Cerebellar cortex (tissue), 1 donor: ENCODE results near the gene PRDX3.
"Not testable (repeated sequence)": the region's sequence is repeated elsewhere in the genome, so short reads cannot be mapped to it uniquely, and the experiment has no call there.

Experiments used
- DNase-seq: peaks from one replicate; pipeline ENCODE4 v3.0.0-alpha.2; 2015; ENCODE audit warnings: low spot score

PRDX3 gene

GRCh38 chr10:119165171-119166117 lies 13.2 kb downstream of the PRDX3 start, which contains the start of gene SFXN4:
Gene SFXN4 (minus strand): TSS chr10:119165714. CDS start chr10:119165647, 67 bp downstream.
- DNase-seq = peak; percentile 71

DNA sequence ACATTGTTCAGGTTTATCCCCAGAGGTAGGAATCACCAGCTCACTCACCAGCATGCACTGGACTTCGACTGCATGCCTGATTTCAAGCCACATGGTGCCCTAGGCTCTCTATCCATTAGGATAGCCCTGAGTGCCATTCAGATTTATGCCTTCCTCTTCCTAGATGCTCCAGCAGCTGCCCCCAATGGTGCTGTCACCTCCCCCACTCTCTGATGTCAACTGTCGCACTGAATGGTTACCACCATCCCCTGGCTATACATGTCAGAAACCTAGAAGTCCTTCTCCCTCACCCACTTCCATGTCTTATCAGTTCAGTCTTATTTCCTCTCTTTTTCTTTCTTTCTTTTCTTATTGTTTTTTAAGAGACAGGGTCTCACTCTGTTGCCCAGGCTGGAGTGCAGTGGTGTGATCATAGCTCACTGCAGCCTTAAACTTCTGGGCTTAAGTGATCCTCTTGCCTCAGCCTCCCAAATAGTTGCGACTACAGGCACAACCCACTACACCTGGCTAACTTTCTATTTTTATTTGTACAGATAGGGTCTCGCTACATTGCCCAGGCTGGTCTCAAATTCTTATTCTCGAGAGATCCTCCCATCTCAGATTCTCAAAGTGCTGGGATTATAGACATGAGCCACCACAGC lies 16.0 kb downstream of the PRDX3 start:
- no peak for DNase-seq

- DNase-seq = no peak
Measured at GRCh38 chr10:119161680-119162451, 16.7 kb downstream of the PRDX3 start.

GRCh38 chr10:119159332-119159731 lies 19.3 kb downstream of the PRDX3 start:
- DNase-seq = no peak

DNA sequence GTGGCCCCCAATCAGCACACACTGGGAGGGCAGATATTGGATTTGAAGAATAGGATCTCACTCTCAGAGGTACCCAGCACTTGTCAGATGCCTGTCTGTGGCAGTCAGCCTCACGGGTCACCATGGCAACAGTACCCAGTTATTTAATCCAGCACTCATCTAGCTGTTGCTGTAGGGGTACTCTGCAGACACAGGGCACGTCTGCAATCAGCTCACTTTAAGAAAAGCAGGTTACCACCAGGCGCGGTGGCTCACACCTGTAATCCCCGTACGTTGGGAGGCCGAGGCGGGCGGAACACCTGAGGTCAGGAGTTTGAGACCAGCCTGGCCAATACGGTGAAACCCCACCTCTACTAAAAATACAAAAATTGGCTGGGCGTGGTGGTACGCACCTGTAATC lies 25.0 kb downstream of the PRDX3 start:
- no peak for DNase-seq

GRCh38 chr10:119153041-119153440 lies 25.6 kb downstream of the PRDX3 start:
- no peak for DNase-seq

DNA sequence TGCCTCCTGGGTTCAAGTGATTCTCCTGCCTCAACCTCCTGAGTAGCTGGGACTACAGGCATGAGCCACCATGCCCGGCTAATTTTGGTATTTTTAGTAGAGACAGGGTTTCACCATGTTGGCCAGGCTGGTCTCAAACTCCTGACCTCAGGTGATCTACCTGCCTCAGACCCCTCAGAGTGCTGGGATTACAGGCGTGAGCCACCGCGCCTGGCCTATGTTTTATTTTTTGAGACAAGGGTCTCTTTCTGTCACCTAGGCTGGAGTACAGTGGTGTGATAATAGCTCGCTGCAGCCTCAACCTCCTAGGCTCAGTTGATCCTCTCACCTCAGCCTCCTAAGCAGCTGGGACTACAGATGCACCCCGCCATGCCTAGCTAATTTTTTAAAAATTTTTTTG lies 27.0 kb downstream of the PRDX3 start:
- not testable (repeated sequence) for DNase-seq

GRCh38 chr10:119149729-119150128 lies 28.9 kb downstream of the PRDX3 start:
- DNase-seq = no peak

DNA sequence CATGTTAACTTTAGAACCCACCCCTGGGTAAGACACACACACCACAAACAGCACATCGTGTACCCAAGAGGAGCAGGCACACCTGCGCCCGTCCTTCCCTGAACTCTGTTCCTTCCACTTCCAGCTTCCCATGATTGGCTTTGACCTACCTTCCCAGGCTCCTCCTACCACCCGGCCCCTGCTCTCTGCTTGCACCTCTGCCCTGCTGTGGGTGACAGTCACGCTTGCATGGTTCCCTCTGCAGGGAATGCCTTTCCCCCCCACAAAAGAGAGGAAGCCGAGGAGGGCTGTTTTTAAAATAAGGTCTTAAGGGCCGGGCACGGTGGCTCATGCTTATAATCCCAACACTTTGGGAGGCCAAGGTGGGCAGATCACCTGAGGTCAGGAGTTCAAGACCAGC lies 29.5 kb downstream of the PRDX3 start:
- no peak for DNase-seq

DNA sequence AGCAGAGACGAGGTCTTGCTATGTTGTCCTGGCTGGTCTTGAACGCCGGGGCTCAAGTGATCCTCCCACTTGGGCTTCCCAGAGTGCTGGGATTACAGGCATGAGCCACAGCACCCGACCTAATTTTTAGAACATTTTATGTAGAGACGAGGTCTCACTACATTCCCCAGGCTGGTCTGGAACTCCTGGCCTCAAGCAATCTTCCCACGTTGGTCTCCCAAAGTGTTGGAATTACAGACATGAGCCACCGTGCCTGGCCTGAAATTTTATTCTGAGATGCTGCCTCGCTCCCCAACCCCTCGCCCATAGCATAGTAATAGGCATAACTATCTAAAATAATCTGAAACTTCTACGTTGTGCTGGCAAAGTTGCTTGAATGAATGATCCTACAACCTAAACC lies 35.0 kb downstream of the PRDX3 start:
- DNase-seq = no peak

DNA sequence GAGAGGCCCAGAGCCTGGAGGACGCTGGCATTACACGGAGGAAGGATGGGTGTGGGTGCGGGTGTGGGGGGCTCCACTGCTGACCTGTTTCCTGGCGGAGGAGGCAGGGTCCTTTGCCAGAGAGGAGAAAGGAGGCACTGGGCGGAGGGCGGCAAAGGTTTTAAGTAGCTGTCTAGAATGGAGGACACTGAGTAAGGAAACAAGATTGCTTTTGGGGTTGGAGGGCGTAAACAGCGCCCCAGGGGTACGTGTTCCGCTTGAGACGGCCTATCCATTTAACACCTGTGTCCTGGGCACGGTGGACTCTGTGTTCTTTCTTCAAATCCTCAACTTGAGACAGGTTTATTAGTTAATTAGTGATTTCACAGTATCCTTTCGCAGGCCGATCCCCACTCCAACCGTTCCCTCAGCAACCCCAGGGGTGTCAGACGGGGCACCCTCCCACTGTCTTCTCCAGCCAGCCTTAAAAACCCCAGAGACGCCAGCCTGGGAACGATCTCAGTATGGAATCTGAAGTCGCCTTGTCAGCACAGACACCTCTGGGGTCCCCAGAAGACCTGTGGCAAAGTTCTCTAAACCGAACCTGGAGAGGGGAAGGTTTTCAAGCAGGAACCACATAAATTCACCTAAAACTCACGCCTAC lies 37.9 kb downstream of the PRDX3 start:
- no peak for DNase-seq

DNA sequence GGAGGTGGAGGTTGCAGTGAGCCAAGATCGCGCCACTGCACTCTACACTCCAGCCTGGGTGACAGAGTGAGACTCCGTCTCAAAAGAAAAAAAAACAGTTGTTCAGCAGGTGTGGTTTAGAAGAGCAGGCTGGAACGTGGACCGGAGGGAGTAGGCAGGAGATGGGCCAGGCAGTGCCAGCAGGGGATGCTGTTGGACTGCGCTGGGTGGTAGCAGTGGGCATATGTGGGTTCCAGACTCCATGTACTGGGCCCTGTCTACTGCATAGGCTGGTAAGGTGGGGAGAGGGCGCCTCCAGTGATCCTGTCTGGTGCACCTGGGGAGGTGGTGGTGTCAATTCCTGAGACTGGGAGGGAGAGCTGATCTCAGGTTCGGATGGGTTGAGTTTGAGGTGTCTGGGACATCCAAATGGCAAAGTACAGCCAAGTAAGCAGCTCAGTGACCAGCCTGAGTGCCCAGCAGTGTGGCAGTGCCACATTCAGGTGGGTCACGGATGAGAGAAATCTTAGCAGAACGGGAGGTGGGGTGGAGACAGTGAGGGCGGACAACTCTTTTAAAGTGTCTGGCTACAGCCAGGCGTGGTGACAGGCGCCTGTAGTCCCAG lies 39.0 kb downstream of the PRDX3 start:
- DNase-seq = peak; percentile 56

DNA sequence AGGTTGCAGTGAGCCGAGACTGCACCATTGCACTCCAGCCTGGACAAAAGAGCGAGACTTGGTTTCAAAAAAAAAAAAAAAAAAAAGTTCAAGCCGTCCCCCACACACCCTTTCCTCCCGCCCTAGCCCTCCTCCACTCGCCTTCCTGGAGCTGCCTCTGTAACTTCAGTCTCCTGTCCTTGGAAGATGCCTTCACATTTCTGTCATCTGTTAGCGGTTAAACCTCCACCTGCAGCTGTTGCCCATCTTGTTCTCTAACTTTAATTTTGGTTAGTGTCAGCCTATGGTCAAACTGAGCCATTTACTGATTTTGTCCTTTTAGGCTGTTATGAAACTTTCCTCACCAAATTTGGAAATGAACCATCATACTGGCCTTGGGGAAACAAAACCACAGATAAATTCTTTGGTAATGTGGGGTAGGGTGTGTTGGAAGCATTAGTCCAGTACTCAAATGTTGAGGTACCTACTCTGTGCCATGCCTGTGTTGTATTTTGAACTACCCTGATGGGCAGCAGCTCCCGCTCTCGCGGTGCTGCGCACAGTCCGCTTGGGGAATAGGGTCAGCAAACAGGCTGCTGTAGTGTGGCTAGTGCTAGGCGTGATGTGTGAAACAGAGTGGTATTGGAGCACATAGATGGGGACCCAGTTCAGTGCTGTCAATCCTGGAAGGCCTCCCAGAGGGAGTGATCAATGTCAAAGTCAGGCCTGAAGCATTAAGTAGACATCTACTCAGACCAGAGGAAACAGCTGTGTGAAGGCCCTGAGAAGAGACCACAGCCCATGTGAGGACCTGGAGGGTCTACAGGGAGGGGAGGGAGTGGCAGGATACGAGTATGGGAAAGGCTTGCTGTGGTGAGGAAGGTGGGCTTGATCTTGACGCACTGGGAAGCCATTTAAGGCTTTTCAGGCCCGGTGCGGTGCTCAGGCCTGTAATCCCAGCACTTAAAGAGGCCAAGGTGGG lies 40.0 kb downstream of the PRDX3 start:
- DNase-seq = no peak

GRCh38 chr10:119137878-119138277 lies 40.7 kb downstream of the PRDX3 start:
- not testable (repeated sequence) for DNase-seq

DNA sequence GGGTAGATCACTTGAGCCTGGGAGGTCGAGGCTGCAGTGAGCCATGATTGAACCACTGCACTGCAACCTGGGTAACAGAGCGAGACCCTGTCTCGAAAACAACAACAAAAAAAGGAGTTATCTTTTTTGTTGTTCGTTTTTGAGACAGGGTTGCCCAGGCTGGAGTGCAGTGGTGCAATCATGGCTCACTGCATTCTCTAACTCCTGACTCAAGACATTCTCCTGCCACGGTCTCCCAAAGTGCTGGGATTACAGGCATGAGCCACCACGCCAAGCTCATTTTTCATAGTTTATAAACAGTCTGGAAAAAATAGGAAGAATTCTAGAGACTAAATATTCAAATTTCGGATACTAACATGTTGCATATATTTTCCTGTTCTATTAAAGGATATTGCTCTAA lies 42.5 kb downstream of the PRDX3 start:
- DNase-seq = no peak

- DNase-seq = no peak
Measured at GRCh38 chr10:119135513-119135881, 43.1 kb downstream of the PRDX3 start.

GRCh38 chr10:119133949-119134348 lies 44.7 kb downstream of the PRDX3 start:
- DNase-seq = no peak

DNA sequence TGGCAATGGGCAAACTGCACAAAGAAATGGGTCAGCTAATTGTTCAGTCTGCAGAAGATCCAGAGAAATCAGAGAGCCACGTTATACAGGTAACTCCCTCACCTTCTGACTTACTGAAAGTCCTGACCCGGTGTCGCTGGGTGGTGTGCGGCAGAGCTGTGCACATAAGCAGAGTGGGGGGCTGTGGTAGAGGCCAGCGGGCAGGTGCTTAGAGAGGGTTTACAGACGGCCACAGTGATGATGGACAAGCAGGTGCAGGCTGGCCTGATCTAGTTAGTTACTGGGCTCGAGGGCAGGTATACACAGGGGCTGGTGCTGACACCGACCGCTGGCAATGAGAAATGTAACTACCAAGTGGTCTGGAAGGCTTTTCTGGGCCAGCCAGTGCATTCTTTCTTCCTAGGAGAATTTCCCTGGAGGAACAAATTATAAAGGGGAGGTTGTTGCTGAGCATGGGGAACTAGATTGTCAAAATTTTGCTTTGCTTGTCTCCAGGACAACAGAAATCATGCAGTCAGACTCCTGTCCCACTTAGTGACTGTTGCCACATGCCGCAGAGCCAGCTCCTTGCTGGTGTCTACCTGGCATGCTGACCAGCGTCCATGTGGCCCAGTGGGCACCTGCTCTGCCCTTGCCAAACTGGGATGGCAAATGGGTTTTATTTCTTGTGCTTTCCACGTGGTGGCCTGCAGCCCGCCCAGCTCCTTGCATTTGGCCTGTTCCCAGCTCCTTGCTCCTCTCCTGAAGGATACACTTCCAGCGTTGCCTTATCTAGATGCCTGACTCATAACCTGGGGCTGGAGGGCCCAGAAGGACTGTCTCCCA lies 45.9 kb downstream of the PRDX3 start:
- peak; percentile 91 for DNase-seq

GRCh38 chr10:119131512-119132240 lies 46.9 kb downstream of the PRDX3 start:
- DNase-seq = no peak
